Lung microvascular endothelial cell (primary cell): ENCODE data around the gene CSNK1D. TPM values are rescaled to one million over a fixed set of nuclear protein-coding genes. Genes with fewer than 3 reads are reported as not detected.

Source experiments
- DNase-seq, 2 donors: peaks; one replicate each; pipeline versions ENCODE4 v3.0.0 to v3.0.0-alpha.2; 2010; ENCODE audit warnings: low read depth in 2 of 2
- total RNA-seq: library from RNA; depleted of rRNA; stranded (reverse); fragments of >200 nt; gene quantifications from 2 replicates; pipeline ENCODE4 v1.2.1, GENCODE V29; 2014

Gene CSNK1D
- total RNA-seq, 1 donor from 2014 or later, result 41.3 TPM

DNA sequence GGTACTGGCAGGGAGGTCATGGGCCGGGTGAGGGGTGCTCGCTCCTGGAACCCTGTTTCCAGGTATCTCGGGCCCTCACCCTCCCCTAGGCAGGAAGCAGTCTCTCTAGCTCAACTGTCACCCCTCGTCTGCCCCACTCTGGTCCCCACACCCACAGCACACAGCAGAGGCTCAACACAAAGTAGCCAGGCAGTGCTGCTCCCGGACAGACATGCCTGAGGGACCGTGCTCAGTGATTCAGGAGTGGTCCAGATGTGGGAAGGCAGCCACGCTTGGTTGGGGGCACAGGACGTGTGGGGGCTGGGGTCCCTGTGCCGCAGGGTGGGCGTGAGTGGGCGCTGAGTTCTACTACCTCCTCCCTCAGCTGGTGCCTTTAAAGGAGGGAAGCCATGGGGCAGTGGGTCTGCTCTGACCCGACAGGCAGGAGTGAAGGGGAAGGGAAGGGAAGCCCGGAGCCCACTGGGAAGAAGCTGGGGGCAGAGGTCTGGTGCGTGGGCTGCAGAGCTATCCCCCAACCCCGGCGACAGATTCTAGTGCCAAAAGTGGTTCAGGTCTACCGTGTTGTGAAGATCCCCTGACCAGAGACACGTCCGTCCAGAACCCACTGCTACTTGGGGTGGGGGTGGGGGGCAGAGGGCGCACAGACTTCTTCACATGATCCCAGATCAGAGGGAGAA lies 32.9 kb downstream of the CSNK1D start:
- no peak for DNase-seq

DNA sequence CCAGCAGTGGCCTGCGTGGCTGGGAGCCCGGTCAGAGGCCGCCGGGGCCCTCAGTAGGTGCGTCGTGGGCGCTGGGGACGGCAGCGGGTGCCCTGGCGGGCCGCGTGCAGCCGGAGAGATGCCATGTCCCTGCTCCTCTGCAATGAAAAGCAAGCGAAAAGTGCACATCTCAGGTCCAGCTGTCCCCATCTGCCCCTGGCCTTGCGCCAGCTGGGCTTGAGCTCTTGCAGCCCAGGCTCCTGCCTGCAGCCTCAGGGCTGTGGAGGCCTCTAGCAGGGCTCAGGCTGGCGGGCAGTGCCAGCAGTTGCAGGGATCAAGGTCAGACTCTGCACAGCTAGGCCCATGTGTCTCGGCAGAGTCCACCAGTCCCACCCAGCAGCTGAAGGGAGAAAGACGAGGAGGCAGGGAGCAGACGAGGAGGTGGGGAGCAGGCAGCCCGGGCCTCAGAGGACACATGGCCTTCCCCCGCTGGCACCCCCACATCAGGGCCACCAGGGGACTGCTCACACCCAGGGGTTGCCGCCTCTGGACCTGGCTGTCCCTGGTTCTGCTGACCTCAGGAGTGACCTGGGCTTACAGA lies 33.5 kb downstream of the CSNK1D start:
- DNase-seq, result no peak

DNA sequence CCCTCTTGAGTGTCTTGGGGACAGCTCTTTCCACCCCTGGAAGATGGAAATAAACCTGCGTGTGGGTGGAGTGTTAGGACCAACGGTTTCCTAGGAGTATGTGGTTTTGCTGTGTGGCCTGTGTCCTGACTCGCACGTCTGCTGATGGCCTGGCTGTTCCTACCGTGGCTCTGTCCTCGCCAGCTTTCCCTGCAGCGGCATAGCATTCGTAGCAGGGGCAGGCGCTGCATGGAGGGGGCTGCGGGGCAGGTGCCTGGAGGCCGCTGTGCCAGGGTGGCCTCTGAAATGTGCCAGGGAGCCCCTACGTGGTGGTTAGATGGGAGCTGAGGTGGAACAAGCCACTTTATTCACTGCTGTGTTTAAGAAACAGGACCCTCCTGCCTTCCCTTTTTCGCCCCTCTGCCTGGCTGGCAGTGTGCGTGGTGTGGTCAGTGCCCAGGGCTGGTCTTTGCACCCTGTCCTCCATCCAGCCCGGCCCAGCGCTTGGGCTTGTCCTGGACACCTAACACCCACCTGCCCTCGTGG lies 34.0 kb downstream of the CSNK1D start:
- no peak for DNase-seq

DNA sequence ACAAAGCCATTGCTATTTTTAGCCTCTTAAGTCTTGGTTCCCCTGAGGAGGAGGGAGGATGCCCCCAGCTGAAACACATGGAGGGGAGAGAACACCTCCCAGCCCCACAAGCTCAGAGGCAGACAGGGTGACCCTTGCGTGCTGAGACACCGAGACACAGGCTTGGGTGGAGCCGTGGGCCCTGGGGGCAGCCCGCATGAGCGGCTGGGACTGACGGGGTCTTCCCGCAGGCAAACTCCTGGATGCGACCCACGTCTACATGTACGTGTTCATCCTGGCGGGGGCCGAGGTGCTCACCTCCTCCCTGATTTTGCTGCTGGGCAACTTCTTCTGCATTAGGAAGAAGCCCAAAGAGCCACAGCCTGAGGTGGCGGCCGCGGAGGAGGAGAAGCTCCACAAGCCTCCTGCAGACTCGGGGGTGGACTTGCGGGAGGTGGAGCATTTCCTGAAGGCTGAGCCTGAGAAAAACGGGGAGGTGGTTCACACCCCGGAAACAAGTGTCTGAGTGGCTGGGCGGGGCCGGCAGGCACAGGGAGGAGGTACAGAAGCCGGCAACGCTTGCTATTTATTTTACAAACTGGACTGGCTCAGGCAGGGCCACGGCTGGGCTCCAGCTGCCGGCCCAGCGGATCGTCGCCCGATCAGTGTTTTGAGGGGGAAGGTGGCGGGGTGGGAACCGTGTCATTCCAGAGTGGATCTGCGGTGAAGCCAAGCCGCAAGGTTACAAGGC lies 34.9 kb downstream of the CSNK1D start:
- peak in 1 of 2 donors; percentile 72 for DNase-seq

DNA sequence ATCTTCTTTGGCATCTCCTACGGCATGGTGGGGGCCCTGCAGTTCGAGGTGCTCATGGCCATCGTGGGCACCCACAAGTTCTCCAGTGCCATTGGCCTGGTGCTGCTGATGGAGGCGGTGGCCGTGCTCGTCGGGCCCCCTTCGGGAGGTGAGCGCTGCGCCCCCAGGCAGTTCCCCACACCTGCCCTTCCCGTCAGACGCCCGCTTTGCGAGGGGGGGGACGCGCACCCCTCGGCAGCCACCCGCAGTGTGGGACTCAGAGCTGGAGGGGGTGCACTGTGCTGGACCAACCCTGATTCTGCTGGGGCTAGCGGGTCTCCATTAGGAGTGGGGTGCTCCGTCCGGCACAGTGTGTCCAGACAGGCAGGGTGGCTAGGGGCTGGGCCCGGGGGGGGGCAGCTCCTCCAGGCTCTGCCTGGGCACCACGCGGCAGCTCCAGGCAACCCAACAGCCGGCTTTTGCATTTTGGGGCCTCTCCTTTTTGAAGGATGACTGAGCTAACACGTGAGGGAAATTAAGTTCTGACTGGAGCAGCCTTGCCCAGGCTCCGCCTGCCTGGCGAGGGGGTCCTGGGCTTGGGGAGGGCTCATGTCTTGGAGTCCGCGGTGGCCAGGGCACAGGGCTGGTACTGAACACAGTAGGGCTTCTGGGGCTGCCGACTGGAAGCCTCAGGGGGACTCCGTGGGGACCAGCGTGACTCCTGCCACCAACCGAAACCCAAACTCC lies 35.6 kb downstream of the CSNK1D start:
- no peak for DNase-seq

DNA sequence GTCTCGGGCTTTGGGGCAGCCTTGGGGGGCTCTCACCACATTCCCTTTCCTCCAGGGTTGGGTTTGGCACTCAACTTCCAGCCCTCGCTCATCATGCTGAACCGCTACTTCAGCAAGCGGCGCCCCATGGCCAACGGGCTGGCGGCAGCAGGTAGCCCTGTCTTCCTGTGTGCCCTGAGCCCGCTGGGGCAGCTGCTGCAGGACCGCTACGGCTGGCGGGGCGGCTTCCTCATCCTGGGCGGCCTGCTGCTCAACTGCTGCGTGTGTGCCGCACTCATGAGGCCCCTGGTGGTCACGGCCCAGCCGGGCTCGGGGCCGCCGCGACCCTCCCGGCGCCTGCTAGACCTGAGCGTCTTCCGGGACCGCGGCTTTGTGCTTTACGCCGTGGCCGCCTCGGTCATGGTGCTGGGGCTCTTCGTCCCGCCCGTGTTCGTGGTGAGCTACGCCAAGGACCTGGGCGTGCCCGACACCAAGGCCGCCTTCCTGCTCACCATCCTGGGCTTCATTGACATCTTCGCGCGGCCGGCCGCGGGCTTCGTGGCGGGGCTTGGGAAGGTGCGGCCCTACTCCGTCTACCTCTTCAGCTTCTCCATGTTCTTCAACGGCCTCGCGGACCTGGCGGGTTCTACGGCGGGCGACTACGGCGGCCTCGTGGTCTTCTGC lies 36.3 kb downstream of the CSNK1D start:
- DNase-seq, result no peak

DNA sequence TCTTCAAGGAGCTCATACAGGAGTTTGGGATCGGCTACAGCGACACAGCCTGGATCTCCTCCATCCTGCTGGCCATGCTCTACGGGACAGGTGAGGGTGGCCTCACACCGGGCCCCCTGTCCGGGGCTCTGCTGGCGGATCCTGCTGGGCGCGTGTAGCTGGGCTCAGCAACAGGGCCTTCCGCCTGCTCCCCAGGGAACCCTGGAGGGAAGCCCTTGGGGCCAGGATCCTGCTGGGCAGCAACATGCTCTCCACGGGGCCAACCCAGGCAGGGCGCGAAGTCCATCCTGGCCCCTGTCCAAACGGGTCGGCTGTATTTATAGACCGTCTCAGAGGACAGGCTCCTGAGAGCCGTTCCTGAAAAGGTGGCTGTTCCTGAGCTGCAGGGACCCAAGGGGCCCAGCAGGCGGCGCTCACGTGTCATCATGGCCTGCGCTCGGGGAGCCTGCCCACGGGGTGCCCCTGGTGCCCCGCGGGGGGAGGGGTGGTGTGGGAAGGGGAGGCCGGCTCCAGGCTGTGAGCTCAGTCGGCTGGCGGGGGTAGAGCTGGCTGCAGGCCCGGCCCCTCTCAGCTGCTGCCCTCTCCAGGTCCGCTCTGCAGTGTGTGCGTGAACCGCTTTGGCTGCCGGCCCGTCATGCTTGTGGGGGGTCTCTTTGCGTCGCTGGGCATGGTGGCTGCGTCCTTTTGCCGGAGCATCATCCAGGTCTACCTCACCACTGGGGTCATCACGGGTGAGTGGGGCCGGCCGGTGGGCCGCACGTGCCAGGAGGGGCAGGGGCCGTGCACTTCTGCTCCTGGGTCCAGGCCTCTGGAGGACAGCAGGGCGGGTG lies 37.1 kb downstream of the CSNK1D start:
- DNase-seq, result peak; percentile 58 to 67

DNA sequence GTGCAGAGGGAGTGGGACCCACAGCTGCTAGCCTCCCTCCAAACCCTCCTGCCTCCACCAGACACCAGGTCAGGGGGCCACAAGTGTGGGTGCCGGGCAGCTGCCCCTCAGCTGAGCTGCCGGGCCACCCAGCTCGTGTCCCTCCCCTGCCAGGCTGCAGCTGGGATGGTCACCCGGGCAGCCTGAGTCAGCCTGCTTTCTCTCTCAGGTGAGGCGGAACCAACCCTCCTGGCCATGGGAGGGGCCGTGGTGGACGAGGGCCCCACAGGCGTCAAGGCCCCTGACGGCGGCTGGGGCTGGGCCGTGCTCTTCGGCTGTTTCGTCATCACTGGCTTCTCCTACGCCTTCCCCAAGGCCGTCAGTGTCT lies 37.7 kb downstream of the CSNK1D start:
- DNase-seq, result no peak

DNA sequence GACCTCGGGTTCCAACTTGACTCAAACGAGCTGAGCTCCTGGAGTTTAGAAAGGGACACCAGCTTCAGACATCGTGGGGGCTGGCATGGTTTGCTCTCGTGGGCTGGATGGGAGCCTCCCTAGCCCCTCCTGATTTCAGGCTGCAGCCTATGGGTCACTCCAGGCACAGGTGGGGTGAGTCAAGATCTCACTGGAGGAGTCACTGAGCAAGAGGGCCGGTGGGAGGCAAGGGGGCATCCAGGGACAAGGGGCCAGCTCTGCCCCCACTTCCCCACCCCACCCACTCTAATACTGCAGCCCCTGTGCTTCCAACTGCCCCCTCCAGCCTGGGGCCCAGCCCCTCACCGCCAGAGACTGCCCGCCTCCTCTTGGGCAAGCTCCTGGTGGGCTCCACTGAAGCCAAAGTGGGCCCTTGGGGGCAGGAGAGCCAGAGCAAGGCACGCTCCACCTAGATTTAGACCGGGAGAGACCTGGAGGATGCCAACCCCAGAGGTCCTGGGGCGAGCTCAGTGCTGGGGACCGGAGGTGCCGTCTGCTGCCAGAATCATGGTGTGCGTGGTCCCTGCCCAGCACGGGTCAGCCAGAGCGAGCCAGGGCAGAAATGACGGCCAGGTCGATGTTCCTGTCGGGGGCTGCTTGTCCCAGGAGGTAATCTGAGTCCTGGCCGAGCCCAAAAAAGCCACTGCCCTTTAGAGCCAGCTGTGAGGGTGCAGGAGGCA lies 38.3 kb downstream of the CSNK1D start:
- DNase-seq, result no peak

DNA sequence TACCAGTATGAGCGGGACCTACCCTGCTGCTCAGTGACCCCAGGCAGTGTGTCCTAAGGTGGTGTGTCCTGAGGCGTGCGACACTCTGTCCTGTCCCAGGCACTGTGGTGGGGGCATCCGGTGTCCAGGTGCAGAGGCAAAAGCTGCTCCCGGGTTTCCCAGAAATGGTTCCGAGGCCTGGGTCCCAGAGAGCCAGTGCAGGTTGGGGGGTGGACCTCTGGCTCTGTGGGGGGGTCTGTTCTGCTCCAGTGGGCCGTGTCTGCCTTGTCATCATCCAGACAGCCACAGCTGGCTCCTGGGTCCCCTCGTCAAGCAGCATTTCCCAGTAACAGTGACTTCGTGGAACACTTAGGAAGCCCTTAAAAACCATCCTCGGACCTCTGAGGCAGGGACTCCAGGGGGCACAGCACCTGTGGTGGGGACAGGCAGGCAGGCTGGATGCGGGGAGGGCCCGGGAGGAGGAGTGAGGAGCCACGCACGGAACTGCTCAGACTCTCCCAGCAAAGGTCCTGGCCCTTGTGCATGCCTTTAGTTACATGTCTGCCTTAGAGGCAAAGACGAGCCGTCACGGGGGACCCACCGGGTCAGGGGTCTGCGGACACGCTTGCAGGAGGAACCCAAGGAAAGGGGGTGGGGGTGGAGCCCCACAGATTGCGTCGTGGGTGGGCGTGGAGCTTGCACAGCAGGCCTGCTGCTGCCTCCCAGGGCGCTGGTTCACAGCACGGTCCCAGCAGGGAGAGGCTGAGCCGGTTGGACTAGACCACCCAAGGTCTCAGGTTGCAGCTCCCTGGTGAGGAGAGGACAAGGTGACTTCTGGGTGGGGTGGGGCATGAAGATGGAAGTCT lies 39.1 kb downstream of the CSNK1D start:
- no peak for DNase-seq

DNA sequence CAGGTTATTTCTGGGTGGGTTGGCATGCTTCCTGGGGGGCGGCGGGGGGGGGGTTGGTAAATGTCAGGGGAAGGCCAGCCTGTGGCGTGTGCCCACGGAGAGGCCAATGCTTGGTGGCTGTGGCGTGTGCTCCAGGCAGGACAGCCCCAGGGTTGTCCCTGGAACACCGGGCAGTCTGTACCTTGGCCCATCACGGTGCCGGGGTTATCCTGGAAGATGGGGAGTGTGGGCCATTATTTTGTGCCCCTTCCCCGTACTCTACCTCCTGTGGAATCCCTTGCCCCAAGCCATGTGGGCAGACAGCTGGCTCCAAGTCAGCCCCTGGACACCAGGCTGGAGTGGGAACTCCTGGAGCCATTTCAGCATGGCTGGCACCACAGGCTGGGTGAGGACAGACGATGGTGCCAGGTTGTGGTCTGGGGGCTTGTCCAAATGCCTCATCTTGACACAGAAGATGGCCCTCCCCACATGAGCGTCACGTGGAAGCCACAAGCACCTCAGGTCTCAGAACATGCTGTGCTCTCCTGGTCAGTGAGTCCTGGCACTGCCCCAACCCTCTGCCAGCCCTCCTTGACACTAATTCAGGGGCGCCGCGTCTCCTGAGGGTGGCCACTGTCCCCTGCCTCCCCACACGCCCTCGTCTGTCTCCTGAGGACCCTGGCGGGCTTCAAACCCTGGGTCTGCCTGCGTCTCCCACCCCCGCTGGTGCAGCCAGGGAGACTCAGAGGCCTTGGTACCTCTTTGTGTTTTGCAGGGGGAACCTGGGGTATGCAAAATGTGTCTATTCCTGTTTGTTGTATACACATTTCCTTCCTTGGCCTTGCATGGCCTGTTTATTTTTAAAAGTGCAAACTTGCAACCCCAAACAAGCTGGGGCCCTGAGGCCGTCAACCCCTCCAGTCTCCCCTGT lies 40.4 kb downstream of the CSNK1D start:
- no peak for DNase-seq

DNA sequence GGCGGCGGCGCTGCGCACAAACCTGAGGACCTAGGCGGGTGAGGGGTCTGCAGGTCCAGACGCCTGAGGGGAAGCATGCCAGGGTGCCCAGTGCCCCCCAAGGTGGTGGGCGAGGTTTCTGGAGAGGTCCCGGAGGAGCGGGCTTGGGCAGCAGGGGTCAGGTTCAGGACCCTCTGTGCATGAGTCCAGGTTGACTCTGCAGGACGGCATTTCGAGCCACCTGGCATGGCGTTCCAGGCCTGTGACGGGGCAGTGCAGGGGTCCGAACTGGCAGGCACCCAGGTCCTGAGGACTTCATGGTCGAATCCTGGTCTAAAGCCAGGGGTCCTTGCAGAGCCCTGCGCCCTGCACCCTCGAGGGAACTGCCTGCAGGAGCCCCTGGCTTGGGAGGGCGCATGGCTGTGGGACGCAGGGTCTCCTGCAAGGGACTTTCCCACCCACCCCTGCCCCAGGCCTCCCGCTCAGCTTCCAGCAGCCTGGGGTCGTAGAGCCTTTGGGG lies 41.1 kb downstream of the CSNK1D start:
- DNase-seq, result no peak

DNA sequence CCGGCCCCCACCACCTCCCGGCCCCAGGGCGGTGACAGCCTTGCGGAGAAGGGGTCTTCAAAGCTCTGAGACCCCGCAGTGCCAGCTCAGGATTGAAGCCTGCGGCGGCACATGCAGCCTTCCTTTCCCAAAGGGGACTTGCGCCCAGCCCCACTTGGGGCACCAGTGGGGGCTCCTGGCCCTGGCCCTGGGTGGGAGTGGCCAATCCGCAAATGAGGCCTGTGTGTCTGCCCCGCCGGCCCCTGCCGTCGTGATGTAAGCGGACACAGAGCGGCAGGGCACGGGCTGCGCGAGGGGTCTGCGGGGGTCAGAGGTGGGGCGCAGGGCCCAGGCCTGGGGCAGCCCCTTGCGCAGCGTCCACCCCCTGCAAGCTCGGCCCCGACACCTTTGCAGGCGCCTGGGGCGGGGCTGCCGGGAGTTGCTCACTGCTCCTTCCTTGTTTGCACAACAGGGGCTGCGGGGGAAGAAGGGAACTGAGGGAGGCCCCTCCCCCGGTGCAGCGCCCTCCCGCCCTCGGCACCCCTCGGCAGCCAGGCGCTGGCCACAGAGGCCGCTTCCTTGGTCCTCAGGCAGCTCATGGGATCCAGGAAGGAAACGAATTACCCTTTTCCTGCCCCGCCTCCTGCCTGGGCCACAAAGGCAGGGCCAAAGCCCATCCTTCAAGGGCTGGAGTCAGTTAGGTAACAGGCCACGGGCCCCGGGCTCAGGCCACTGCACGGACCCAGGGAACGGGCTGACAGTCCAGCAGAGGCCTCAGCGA lies 41.8 kb downstream of the CSNK1D start:
- DNase-seq, result peak in 1 of 2 donors; percentile 53

DNA sequence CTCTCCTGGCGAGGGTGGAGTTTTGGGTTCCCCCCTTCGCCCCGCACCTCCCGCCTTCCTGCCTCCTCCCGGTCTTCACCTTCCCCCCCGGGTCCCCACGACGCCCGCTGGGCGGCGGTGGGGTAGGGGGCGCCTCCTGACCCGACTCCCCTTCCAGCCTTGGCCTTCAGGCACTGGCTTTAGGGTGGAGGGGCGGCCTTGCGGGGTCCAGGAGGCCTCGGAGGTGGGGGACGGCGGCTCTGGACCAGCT lies 42.3 kb downstream of the CSNK1D start:
- DNase-seq, result no peak

DNA sequence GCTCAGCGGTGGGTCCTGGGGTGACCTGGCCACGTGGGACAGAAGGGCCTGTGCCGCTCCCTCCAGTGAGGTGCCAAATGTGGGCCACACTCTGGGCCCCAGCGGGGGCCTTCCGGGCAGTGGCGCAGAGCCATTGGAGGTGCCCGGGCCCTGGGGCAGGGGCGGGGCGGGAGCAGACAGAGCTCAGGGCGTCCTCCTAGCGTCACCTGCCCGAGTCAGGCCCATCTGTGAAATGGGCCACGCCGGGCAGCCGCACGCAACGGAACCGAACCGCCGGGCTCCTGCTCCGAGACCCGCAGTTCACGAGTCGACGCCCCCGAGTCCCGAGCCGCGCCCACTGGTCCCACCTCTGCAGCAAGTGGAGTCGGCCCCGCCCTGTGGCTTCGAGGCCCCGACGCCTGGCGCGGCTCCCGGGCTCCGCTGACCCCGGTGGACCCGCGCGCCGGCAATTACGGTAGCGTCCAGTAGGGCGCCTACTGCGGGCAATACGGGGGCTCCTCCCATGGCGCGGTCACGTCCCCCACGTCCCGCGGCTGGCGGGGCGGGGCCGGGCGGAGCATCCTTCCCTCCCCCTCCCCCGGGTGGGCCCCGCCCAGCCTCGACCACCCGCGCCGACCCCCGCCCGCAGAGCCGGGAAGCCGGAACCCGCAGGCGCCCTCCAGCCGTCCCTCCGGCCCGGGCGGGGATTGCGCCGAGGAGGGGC lies 42.7 kb downstream of the CSNK1D start:
- peak; percentile 82 to 85 for DNase-seq

DNA sequence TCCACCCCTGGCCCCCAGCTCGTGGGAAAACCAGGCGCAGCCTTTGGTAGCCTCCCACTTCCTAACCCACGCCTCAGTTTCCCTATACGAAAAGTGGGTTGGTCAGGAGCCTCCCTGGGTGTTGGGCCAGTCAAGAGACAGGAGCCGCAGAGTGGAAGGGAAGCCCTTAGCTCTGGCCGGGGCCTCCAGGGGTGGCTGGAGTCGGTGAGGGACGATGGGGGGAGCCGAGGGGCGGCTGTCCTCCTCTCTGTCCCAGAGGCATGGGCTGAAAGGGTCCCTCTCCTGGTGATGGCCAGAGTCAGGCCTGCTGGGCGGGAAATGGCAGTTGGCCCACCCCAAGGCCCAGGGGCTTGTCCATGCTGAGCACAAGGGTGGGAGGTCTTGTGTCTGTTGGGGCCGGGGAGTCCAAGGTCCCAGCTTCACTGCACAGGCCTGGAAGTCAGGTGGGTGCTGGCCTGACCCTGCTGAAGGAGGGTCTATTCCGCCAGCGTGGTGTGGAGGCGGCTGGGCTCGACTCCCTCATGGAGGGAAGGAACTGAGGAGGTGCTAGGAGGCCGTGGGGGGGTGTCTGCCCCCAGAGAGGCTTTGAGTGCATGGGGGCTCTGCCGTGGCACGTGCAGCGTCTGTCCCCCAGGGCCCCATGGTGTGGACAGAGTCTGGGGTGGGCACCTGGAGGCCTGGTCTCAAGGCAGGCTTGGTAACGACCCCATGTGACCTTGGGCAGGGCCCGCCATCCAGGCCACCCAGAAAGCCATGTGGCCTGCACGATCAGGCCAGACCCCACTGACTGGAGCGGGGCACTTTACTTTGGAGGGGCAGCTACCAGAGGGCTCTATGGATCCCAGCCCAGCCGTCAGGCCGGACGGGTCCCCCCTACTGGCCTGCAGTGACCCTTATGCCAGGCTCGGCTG lies 43.5 kb downstream of the CSNK1D start:
- DNase-seq, result no peak
